ENCODE results near the gene TBL1X. TPM values are rescaled to one million over a fixed set of nuclear protein-coding genes. Genes with fewer than 3 reads are reported as not detected.

Gene TBL1X
- total RNA-seq, 4 donors from 2014 or later = 15.0 to 19.4 (median 16.3) TPM

- TF ChIP-seq, protein P1, sequence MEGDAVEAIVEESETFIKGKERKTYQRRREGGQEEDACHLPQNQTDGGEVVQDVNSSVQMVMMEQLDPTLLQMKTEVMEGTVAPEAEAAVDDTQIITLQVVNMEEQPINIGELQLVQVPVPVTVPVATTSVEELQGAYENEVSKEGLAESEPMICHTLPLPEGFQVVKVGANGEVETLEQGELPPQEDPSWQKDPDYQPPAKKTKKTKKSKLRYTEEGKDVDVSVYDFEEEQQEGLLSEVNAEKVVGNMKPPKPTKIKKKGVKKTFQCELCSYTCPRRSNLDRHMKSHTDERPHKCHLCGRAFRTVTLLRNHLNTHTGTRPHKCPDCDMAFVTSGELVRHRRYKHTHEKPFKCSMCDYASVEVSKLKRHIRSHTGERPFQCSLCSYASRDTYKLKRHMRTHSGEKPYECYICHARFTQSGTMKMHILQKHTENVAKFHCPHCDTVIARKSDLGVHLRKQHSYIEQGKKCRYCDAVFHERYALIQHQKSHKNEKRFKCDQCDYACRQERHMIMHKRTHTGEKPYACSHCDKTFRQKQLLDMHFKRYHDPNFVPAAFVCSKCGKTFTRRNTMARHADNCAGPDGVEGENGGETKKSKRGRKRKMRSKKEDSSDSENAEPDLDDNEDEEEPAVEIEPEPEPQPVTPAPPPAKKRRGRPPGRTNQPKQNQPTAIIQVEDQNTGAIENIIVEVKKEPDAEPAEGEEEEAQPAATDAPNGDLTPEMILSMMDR (IDR thresholded peaks at IDR 0.05; ENCODE audit: low read depth) = no peak
Measured at GRCh38 chrX:9611436-9612145, 146.7 kb downstream of the TBL1X start.

GRCh38 chrX:9612146-9612505, 147.3 kb downstream of the TBL1X start:
- TF ChIP-seq, protein P1 (IDR thresholded peaks at IDR 0.05; ENCODE audit: low read depth) = no peak

DNA sequence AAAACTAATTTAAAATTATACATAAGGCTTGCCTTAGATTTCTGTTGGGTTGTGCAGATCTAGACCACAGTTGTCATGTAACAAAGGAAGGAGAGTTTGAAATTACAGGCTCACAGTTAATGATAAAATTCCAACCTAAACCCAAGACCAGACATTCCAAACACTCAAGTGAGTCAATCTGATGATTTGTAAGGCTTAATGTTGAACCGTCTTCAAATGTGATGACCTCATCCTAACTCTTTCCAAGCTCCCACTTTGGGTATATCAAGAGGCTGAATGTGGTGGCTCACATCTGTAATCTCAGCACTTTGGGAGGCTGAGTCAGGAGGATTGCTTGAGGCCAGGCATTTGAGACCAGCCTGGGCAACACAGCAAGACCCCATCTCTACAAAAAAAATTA, 149.2 kb downstream of the TBL1X start:
- TF ChIP-seq, protein P1 (IDR thresholded peaks at IDR 0.05; ENCODE audit: low read depth) = no peak

GRCh38 chrX:9619133-9619532, 154.3 kb downstream of the TBL1X start:
- TF ChIP-seq, protein P1 (IDR thresholded peaks at IDR 0.05; ENCODE audit: low read depth) = no peak

- TF ChIP-seq, protein P1 (IDR thresholded peaks at IDR 0.05; ENCODE audit: low read depth) = no peak
Measured at GRCh38 chrX:9619581-9619980, 154.7 kb downstream of the TBL1X start.

- TF ChIP-seq, protein P1 (IDR thresholded peaks at IDR 0.05; ENCODE audit: low read depth) = no peak
Measured at GRCh38 chrX:9622128-9622527, 157.3 kb downstream of the TBL1X start.

GRCh38 chrX:9626379-9626778, 161.5 kb downstream of the TBL1X start:
- TF ChIP-seq, protein P1 (IDR thresholded peaks at IDR 0.05; ENCODE audit: low read depth) = no peak

Measured in subcutaneous adipose tissue (tissue), 4 donors.